Caco-2 (cell line): ENCODE measurements around the gene TPSB2. TPM values are rescaled to one million over a fixed set of nuclear protein-coding genes. Genes with fewer than 3 reads are reported as not detected.
A peak's percentile ranks its signal among the peaks of the same experiment; 100 is the strongest.

Experiments
- BruUV-seq: library from RNA; stranded (reverse); fragments of 400-500 nt; replicated peaks from 2 replicates; lab custom pipeline; 2021; lab: Mats Ljungman, UMichigan
- CTCF ChIA-PET: fragments of 300-600 bp; sonication (Branson Sonifier 250); formaldehyde crosslinking; loops from one replicate; lab custom pipeline; 2022; ENCODE audit warnings: antibody characterized with exemption; lab: Charles Lee
- POLR2A ChIA-PET: fragments of 300-600 bp; sonication (Branson Sonifier 250); formaldehyde crosslinking; loops from one replicate; lab custom pipeline; 2022; ENCODE audit warnings: antibody characterized with exemption; lab: Charles Lee
- DNase-seq, 2 experiments: peaks; one replicate each; pipeline versions ENCODE4 v3.0.0 to v3.0.0-alpha.2; 2020 to 2022
- H3K27me3 ChIP-seq: replicated peaks from 2 replicates; pipeline ENCODE4 v1.6.0; 2011; ENCODE audit warnings: low read length; ENCODE audit not compliant: control insufficient read depth, insufficient read depth
- H3K36me3 ChIP-seq: 2 replicates; pipeline ENCODE4 v1.5.1; 2011; ENCODE audit warnings: low read length; ENCODE audit not compliant: control insufficient read depth, insufficient read depth
- H3K4me1 ChIP-seq: fragments of 250-450 bp; sonication (Bioruptor Pico); 2 replicates; pipeline ENCODE4 v1.5.1; 2020; ENCODE audit warnings: mild to moderate bottlenecking
- H3K4me3 ChIP-seq: 2 replicates; pipeline ENCODE4 v1.5.1; 2011; ENCODE audit warnings: low read depth, mild to moderate bottlenecking, control low read depth, low read length
- H3K9me3 ChIP-seq: fragments of 250-450 bp; sonication (Bioruptor Pico); 2 replicates; pipeline ENCODE4 v1.5.1; 2020; ENCODE audit warnings: mild to moderate bottlenecking, moderate library complexity
- H3K27ac Mint-ChIP-seq: one replicate; pipeline ENCODE4 v1.8.0; 2022; ENCODE audit warnings: mixed read lengths; ENCODE audit not compliant: unreplicated experiment
- H3K27me3 Mint-ChIP-seq: one replicate; pipeline ENCODE4 v1.8.0; 2022; ENCODE audit warnings: mixed read lengths; ENCODE audit not compliant: insufficient read depth, unreplicated experiment
- H3K36me3 Mint-ChIP-seq: one replicate; pipeline ENCODE4 v1.8.0; 2022; ENCODE audit warnings: mild to moderate bottlenecking, mixed read lengths; ENCODE audit not compliant: insufficient read depth, unreplicated experiment
- H3K4me1 Mint-ChIP-seq: one replicate; pipeline ENCODE4 v1.8.0; 2022; ENCODE audit warnings: low read depth, mixed read lengths; ENCODE audit not compliant: unreplicated experiment
- H3K4me3 Mint-ChIP-seq: one replicate; pipeline ENCODE4 v1.8.0; 2022; ENCODE audit warnings: mild to moderate bottlenecking, moderate library complexity, mixed read lengths; ENCODE audit not compliant: unreplicated experiment
- H3K9me3 Mint-ChIP-seq: one replicate; pipeline ENCODE4 v1.8.0; 2022; ENCODE audit warnings: mixed read lengths; ENCODE audit not compliant: unreplicated experiment
- intact Hi-C: fragments of 100-400 bp; cut with micrococcal nuclease; formaldehyde crosslinking; loops from one replicate; pipeline ENCODE4 v1.10.0; 2022; ENCODE audit not compliant: unreplicated experiment
- total RNA-seq: library from RNA; stranded (reverse); gene quantifications from 2 replicates; pipeline ENCODE4 v1.2.3, GENCODE V29; 2022
- TF ChIP-seq, protein P1 (sequence below), 2 experiments: fragments of 200-600 bp in 1 of 2; IDR thresholded peaks; 1 replicate in 1 of 2; 2 replicates in 1 of 2; pipeline versions ENCODE4 v1.5.1 to v1.8.0; 2011 to 2022; ENCODE audit warnings: antibody characterized with exemption in 1 of 2, control low read depth in 1 of 2, inconsistent platforms in 1 of 2, low read depth in 1 of 2, low read length in 1 of 2, mild to moderate bottlenecking in 1 of 2, moderate library complexity in 1 of 2; ENCODE audit not compliant: insufficient read depth in 1 of 2, severe bottlenecking in 1 of 2, unreplicated experiment in 1 of 2

Gene TPSB2
- total RNA-seq, 1 experiment from 2014 or later: not detected

DNA sequence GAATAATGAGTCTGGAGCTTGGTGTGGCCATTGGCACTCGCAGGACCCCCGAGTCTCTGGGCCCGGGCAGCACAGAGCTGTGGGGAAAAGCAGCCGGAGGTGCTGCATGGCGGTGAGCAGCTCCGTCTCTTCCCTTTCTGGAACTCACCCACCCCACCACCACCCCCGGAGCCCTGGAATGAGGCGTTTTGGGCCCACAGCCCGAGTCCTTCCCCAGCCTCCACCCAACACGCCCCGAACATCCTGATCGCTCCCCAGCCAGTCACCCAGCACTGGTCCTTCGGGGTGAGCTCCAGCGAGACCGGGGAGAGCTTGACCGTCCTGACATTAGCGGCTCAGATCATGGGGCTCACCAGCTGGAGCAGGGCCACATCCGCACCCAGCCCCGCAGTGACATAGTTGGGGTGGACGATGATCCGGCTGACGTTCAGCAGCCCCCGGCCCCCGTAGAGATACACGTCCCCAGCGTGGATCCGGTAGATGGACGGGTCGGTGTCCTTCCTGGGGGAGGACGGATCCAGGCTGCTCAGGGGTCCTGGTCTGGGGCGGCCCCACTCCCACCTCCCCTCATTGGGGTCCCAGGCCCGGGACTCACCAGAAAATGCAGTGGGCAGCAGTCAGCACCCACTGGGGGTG lies 32.3 kb upstream of the TPSB2 start:
- H3K27me3 Mint-ChIP-seq: peaks cover 9% of the 10 kb centered on the region
- intact Hi-C loops: no loop called here
- TF ChIP-seq, protein P1, sequence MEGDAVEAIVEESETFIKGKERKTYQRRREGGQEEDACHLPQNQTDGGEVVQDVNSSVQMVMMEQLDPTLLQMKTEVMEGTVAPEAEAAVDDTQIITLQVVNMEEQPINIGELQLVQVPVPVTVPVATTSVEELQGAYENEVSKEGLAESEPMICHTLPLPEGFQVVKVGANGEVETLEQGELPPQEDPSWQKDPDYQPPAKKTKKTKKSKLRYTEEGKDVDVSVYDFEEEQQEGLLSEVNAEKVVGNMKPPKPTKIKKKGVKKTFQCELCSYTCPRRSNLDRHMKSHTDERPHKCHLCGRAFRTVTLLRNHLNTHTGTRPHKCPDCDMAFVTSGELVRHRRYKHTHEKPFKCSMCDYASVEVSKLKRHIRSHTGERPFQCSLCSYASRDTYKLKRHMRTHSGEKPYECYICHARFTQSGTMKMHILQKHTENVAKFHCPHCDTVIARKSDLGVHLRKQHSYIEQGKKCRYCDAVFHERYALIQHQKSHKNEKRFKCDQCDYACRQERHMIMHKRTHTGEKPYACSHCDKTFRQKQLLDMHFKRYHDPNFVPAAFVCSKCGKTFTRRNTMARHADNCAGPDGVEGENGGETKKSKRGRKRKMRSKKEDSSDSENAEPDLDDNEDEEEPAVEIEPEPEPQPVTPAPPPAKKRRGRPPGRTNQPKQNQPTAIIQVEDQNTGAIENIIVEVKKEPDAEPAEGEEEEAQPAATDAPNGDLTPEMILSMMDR (IDR thresholded peaks at IDR 0.05; ENCODE audit: insufficient read depth in 1 of 2, low read depth in 1 of 2, low read length in 1 of 2, severe bottlenecking in 1 of 2, unreplicated experiment in 1 of 2): no peak
- ChIA-PET POLR2A (interaction anchor here (0.5 kb wide), 1 partner anchor 573 kb away, joined by 3 read pairs; no protein-coding TSS in a partner anchor), CTCF (interaction anchor here (0.7 kb wide), 1 partner anchor 15 kb away, joined by 4 read pairs; no protein-coding TSS in a partner anchor)
- Histone ChIP-seq H3K36me3 (no peaks in the 10 kb centered on the region), H3K9me3 (no peaks in the 10 kb centered on the region), H3K27me3 (no peaks in the 10 kb centered on the region; the same call in 1 of the 2 replicates), H3K4me1 (no peaks in the 10 kb centered on the region), H3K4me3 (no peak overlapping the region)
- no peak overlapping the region for H3K4me3 Mint-ChIP-seq
- peaks cover 11% of the 10 kb centered on the region for H3K9me3 Mint-ChIP-seq
- H3K36me3 Mint-ChIP-seq: peaks cover 5% of the 10 kb centered on the region
- H3K4me1 Mint-ChIP-seq: no peaks in the 10 kb centered on the region
- H3K27ac Mint-ChIP-seq: no peak overlapping the region
- no TSS peak for BruUV-seq
- DNase-seq: no peak

- Mint-ChIP-seq H3K27me3 (peaks cover 6% of the 10 kb centered on the region), H3K4me1 (no peaks in the 10 kb centered on the region), H3K27ac (no peak overlapping the region), H3K36me3 (peaks cover 2% of the 10 kb centered on the region), H3K4me3 (no peak overlapping the region), H3K9me3 (peaks cover 11% of the 10 kb centered on the region)
- no peak overlapping the region for H3K4me3 ChIP-seq
- H3K9me3 ChIP-seq: no peaks in the 10 kb centered on the region
- BruUV-seq: no TSS peak
- no peaks in the 10 kb centered on the region; the same call in 1 of the 2 replicates for H3K27me3 ChIP-seq
- H3K36me3 ChIP-seq: no peaks in the 10 kb centered on the region
- POLR2A ChIA-PET: interaction anchor here (0.5 kb wide), 1 partner anchor 572 kb away, joined by 3 read pairs; no protein-coding TSS in a partner anchor
- CTCF ChIA-PET: interaction anchor here (0.7 kb wide), 1 partner anchor 7 kb away, joined by 6 read pairs; no protein-coding TSS in a partner anchor
- intact Hi-C loops: no loop called here
- peak in 1 of 2 experiments; percentile 37 for DNase-seq
- no peaks in the 10 kb centered on the region for H3K4me1 ChIP-seq
- TF ChIP-seq, protein P1 (IDR thresholded peaks at IDR 0.05; ENCODE audit: insufficient read depth in 1 of 2, low read depth in 1 of 2, low read length in 1 of 2, severe bottlenecking in 1 of 2, unreplicated experiment in 1 of 2): no peak
These were observed 31.3 kb upstream of the TPSB2 start for GRCh38 chr16:1261131-1261892.

DNA sequence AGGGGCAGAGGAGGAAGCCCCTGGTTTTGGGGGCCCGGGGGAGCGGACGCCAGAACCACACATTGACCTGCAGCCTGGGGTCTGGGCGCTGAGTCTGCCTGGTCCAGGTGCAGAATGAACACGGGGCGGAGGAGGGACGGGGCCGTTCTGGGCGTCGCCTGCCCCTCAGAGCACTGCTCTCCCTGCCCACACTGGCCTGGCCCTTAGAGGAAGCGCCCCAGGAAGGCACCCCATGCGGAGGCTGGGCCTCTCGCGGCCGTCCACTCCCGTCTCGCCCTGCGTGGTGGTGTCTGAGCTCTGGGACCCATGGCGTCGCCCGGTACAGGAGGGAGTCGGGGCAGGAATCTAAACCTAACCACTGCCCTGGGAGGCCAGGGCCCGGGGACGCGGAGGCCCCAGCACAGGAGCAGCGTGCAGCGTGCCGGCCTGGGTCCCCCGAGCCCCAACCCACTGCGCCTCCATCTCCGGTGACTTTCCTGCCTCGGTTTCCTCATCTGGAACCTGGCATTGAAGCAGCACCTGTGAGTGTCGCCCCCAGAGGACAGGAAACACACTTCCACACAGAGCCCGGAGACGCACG lies 30.2 kb upstream of the TPSB2 start:
- ChIA-PET POLR2A (no interaction called here), CTCF (no interaction called here)
- BruUV-seq: no TSS peak
- intact Hi-C loops: no loop called here
- TF ChIP-seq, protein P1 (IDR thresholded peaks at IDR 0.05; ENCODE audit: insufficient read depth in 1 of 2, low read depth in 1 of 2, low read length in 1 of 2, severe bottlenecking in 1 of 2, unreplicated experiment in 1 of 2): no peak
- no peaks in the 10 kb centered on the region; the same call in 1 of the 2 replicates for H3K27me3 ChIP-seq
- no peaks in the 10 kb centered on the region for H3K9me3 ChIP-seq
- Mint-ChIP-seq H3K27ac (no peak overlapping the region), H3K4me1 (no peaks in the 10 kb centered on the region), H3K9me3 (peaks cover 11% of the 10 kb centered on the region), H3K36me3 (no peaks in the 10 kb centered on the region), H3K4me3 (no peak overlapping the region), H3K27me3 (peaks cover 6% of the 10 kb centered on the region)
- DNase-seq: no peak
- no peaks in the 10 kb centered on the region for H3K4me1 ChIP-seq
- no peak overlapping the region for H3K4me3 ChIP-seq
- no peaks in the 10 kb centered on the region for H3K36me3 ChIP-seq
